Endothelial cell of umbilical vein (primary cell): ENCODE results near the gene ARNT2. TPM values are rescaled to one million over a fixed set of nuclear protein-coding genes. Genes with fewer than 3 reads are reported as not detected.

Experiments used
- BruUV-seq: library from RNA; stranded (reverse); fragments of 400-500 nt; replicated peaks from 2 replicates; lab custom pipeline; 2021; lab: Mats Ljungman, UMichigan
- CTCF ChIA-PET: fragments of 300-600, 350-600 bp; sonication (Branson Sonifier 250); formaldehyde crosslinking; loops from one replicate; lab custom pipeline; 2021; ENCODE audit warnings: antibody characterized with exemption, inconsistent platforms; lab: Charles Lee
- POLR2A ChIA-PET: fragments of 300-600, 350-600 bp; sonication (Branson Sonifier 250); formaldehyde crosslinking; loops from one replicate; lab custom pipeline; 2021; ENCODE audit warnings: antibody characterized with exemption, inconsistent platforms; lab: Charles Lee
- DNase-seq: peaks from one replicate; pipeline ENCODE4 v3.0.0-alpha.2; 2011; ENCODE audit warnings: low read depth, low spot score
- FAIRE-seq: peaks from 2 replicates; lab custom pipeline; 2011; peaks lifted over from hg19 to GRCh38; lab: Jason Lieb, UNC
- H2AFZ ChIP-seq: 2 replicates; pipeline ENCODE4 v1.6.0; 2012; ENCODE audit warnings: low read depth, low read length, control low read depth, inconsistent platforms
- H3K27ac ChIP-seq: 2 replicates; pipeline ENCODE4 v1.5.1; 2011; ENCODE audit warnings: low read depth, mild to moderate bottlenecking, control low read depth, low read length, moderate library complexity; ENCODE audit not compliant: insufficient read depth
- H3K27me3 ChIP-seq, 2 experiments: 2 replicates each; pipeline versions ENCODE4 v1.6.0 to v1.6.1; 2011; ENCODE audit warnings: low read length in 2 of 2, mixed read lengths in 1 of 2; ENCODE audit not compliant: control insufficient read depth in 2 of 2, insufficient read depth in 2 of 2
- H3K36me3 ChIP-seq, 2 experiments: 2 replicates in 1 of 2; 3 replicates in 1 of 2; pipeline ENCODE4 v1.5.1; 2011; ENCODE audit warnings: low read length in 2 of 2, mild to moderate bottlenecking in 1 of 2, moderate library complexity in 1 of 2; ENCODE audit not compliant: control insufficient read depth in 2 of 2, insufficient read depth in 2 of 2; ENCODE audit errors: extremely low read depth in 1 of 2
- H3K4me1 ChIP-seq: 3 replicates; pipeline ENCODE4 v1.5.1; 2011; ENCODE audit warnings: mild to moderate bottlenecking, low read length; ENCODE audit not compliant: control insufficient read depth, insufficient read depth; ENCODE audit errors: extremely low read depth
- H3K4me2 ChIP-seq: 2 replicates; pipeline ENCODE4 v1.6.1; 2011; ENCODE audit warnings: low read length, control low read depth, mixed read lengths; ENCODE audit not compliant: insufficient read depth
- H3K4me3 ChIP-seq, 3 experiments: fragments of 200-600 bp in 1 of 3; sonication (generic), shearing (Covaris generic) in 1 of 3; replicated peaks in 1 of 3; 2 replicates each; pipeline ENCODE4 v1.5.1; 2011 to 2016; ENCODE audit warnings: control low read depth in 3 of 3, low read length in 3 of 3, mild to moderate bottlenecking in 2 of 3, inconsistent platforms in 1 of 3, low read depth in 1 of 3, moderate library complexity in 1 of 3; ENCODE audit not compliant: insufficient read depth in 1 of 3
- H3K79me2 ChIP-seq: 2 replicates; pipeline ENCODE4 v1.6.0; 2012; ENCODE audit warnings: low read length, inconsistent platforms; ENCODE audit not compliant: control insufficient read depth, insufficient read depth
- H3K9ac ChIP-seq: replicated peaks from 2 replicates; pipeline ENCODE3; 2011; ENCODE audit warnings: low read length, control low read depth; ENCODE audit not compliant: insufficient read depth; ENCODE audit errors: extremely low read depth
- H3K9me1 ChIP-seq: replicated peaks from 3 replicates; pipeline ENCODE4 v1.6.0; 2011; ENCODE audit warnings: mild to moderate bottlenecking, low read length; ENCODE audit not compliant: control insufficient read depth, insufficient read depth; ENCODE audit errors: extremely low read depth
- H3K9me3 ChIP-seq: replicated peaks from 2 replicates; pipeline ENCODE4 v1.5.1; 2012; ENCODE audit warnings: low read length, inconsistent platforms; ENCODE audit not compliant: control insufficient read depth, insufficient read depth
- H4K20me1 ChIP-seq: replicated peaks from 2 replicates; pipeline ENCODE3; 2011; ENCODE audit warnings: mild to moderate bottlenecking, low read length; ENCODE audit not compliant: control insufficient read depth, insufficient read depth; ENCODE audit errors: extremely low read depth
- EZH2 ChIP-seq: IDR thresholded peaks from 2 replicates; pipeline ENCODE4 v1.6.1; 2012; ENCODE audit warnings: borderline replicate concordance, low read depth, mild to moderate bottlenecking, moderate library complexity, low read length, inconsistent platforms; ENCODE audit not compliant: severe bottlenecking
- FOS ChIP-seq: IDR thresholded peaks from 2 replicates; pipeline ENCODE4 v1.6.1; 2011; ENCODE audit warnings: mild to moderate bottlenecking, low read length, moderate library complexity, borderline replicate concordance; ENCODE audit not compliant: insufficient read depth
- GATA2 ChIP-seq: IDR thresholded peaks from 2 replicates; pipeline ENCODE4 v1.7.0; 2011; ENCODE audit warnings: low read depth, mild to moderate bottlenecking, moderate library complexity, mixed read lengths, low read length; ENCODE audit not compliant: insufficient read length, insufficient read depth
- JUN ChIP-seq: IDR thresholded peaks from 2 replicates; pipeline ENCODE4 v1.6.1; 2011; ENCODE audit warnings: borderline replicate concordance, low read depth; ENCODE audit not compliant: insufficient read length, insufficient read depth
- MAX ChIP-seq: IDR thresholded peaks from 2 replicates; pipeline ENCODE4 v1.6.1; 2011; ENCODE audit not compliant: insufficient read depth, insufficient read length
- POLR2AphosphoS5 ChIP-seq: IDR thresholded peaks from 2 replicates; pipeline ENCODE4 v1.6.1; 2012; ENCODE audit warnings: low read depth, mild to moderate bottlenecking, control low read depth, low read length, moderate library complexity; ENCODE audit not compliant: insufficient read depth
- dilution Hi-C: fragments of 300-500 bp; cut with MboI; formaldehyde crosslinking; loops from one replicate; pipeline ENCODE4 v1.15.0; 2019; ENCODE audit warnings: low sequenced_read_pairs; ENCODE audit not compliant: extremely low pct_ligation_motif_present
- intact Hi-C: fragments of 100-400 bp; cut with micrococcal nuclease; formaldehyde crosslinking; loops from one replicate; pipeline ENCODE4 v1.10.0; 2022
- polyA plus RNA-seq, 4 experiments: library from polyadenylated mRNA; depleted of rRNA in 3 of 4; stranded (reverse) in 3 of 4; unstranded in 1 of 4; fragments of >200 nt; gene quantifications; 2 replicates each; pipeline versions ENCODE4 v1.2.1 to v1.2.3, GENCODE V29; 2011 to 2012; ENCODE audit warnings: missing spikeins in 1 of 4
- total RNA-seq: library from RNA; stranded (reverse); gene quantifications from 2 replicates; pipeline ENCODE4 v1.2.3, GENCODE V29; 2021
- TF ChIP-seq, protein P1 (sequence below), 2 donors: IDR thresholded peaks; 1 replicate in 1 of 2; 2 replicates in 1 of 2; pipeline ENCODE4 v1.5.1; 2011; ENCODE audit warnings: low read length in 2 of 2, mild to moderate bottlenecking in 2 of 2, moderate library complexity in 2 of 2, control low read depth in 1 of 2, inconsistent platforms in 1 of 2, low read depth in 1 of 2; ENCODE audit not compliant: insufficient read depth in 1 of 2; ENCODE audit errors: extremely low read depth in 1 of 2

The ARNT2 gene
- total and polyA plus RNA-seq, 2 donors (not counting 3 experiments of a cell fraction or from before 2014, with no cell fraction given), result 0.03 to 0.20 TPM

- POLR2A ChIA-PET, result no interaction called here
- H3K27me3 ChIP-seq, result peaks cover 0 to 4% of the 10 kb centered on the region in 2 experiments
- dilution Hi-C loops, result no loop called here
Observed at GRCh38 chr15:80426316-80426715, 22.1 kb downstream of the ARNT2 start.

More at GRCh38 chr15:80426316-80426715, 22.1 kb downstream of the ARNT2 start:
- Histone ChIP-seq H3K9ac (no peak overlapping the region), H3K4me3 (no peak overlapping the region), H3K9me3 (no peaks in the 10 kb centered on the region), H3K36me3 (no peaks in the 10 kb centered on the region), H3K9me1 (no peaks in the 10 kb centered on the region), H3K79me2 (no peaks in the 10 kb centered on the region), H3K4me2 (no peak overlapping the region), H3K27ac (no peak overlapping the region), H3K4me1 (no peaks in the 10 kb centered on the region), H4K20me1 (no peaks in the 10 kb centered on the region), H2AFZ (no peak overlapping the region)
- TF ChIP-seq JUN (no peak), GATA2 (no peak), POLR2AphosphoS5 (no peak), MAX (no peak), FOS (no peak), EZH2 (no peak)
- TF ChIP-seq, protein P1, sequence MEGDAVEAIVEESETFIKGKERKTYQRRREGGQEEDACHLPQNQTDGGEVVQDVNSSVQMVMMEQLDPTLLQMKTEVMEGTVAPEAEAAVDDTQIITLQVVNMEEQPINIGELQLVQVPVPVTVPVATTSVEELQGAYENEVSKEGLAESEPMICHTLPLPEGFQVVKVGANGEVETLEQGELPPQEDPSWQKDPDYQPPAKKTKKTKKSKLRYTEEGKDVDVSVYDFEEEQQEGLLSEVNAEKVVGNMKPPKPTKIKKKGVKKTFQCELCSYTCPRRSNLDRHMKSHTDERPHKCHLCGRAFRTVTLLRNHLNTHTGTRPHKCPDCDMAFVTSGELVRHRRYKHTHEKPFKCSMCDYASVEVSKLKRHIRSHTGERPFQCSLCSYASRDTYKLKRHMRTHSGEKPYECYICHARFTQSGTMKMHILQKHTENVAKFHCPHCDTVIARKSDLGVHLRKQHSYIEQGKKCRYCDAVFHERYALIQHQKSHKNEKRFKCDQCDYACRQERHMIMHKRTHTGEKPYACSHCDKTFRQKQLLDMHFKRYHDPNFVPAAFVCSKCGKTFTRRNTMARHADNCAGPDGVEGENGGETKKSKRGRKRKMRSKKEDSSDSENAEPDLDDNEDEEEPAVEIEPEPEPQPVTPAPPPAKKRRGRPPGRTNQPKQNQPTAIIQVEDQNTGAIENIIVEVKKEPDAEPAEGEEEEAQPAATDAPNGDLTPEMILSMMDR (IDR thresholded peaks at IDR 0.05; ENCODE audit: extremely low read depth in 1 of 2, insufficient read depth in 1 of 2, low read depth in 1 of 2, low read length in 2 of 2), result no peak
- BruUV-seq, result no TSS peak
- intact Hi-C loops, result no loop called here
- no peak for FAIRE-seq
- CTCF ChIA-PET, result interaction anchor here (0.7 to 1.3 kb wide), 2 partner anchors 11 to 16 kb away, joined by 3 to 4 read pairs; no protein-coding TSS in a partner anchor
- no peak for DNase-seq
